ENCODE data around the gene TC2N.

Gene TC2N

GRCh38 chr14:91732859-91733477 lies 134.4 kb downstream of the TC2N start:
- no peak for TF ChIP-seq ZFX (IDR thresholded peaks at IDR 0.05)
- no peak for TF ChIP-seq CTCF (conservative IDR thresholded peaks at IDR 0.05)

GRCh38 chr14:91732439-91732838 lies 134.9 kb downstream of the TC2N start:
- no peak overlapping the region for H3K27ac ChIP-seq
- TF ChIP-seq ZFX (IDR thresholded peaks at IDR 0.05) = no peak
- TF ChIP-seq CTCF (conservative IDR thresholded peaks at IDR 0.05) = no peak

More at GRCh38 chr14:91732859-91733477, 134.4 kb downstream of the TC2N start:
- H3K27ac ChIP-seq = no peak overlapping the region

- H3K27ac ChIP-seq = no peak within 1 kb of the TSS
- TF ChIP-seq ZFX (IDR thresholded peaks at IDR 0.05) (no peak), CTCF (conservative IDR thresholded peaks at IDR 0.05) (no peak)
These were observed 135.3 kb downstream of the TC2N start, which contains the start of gene CATSPERB for GRCh38 chr14:91731986-91732385. Gene CATSPERB, minus strand, starts transcription at chr14:91732086. Its CDS starts 2,607 bp downstream, at chr14:91729479.

GRCh38 chr14:91731018-91731417 lies 136.3 kb downstream of the TC2N start:
- no peak overlapping the region for H3K27ac ChIP-seq
- no peak for TF ChIP-seq ZFX (IDR thresholded peaks at IDR 0.05)
- no peak for TF ChIP-seq CTCF (conservative IDR thresholded peaks at IDR 0.05)

GRCh38 chr14:91729756-91730155 lies 137.6 kb downstream of the TC2N start:
- H3K27ac ChIP-seq = no peak overlapping the region
- TF ChIP-seq ZFX (IDR thresholded peaks at IDR 0.05) (no peak), CTCF (conservative IDR thresholded peaks at IDR 0.05) (no peak)

All from C4-2B (cell line).